H9 (cell line): ENCODE measurements around the gene RITA1. TPM values are rescaled to one million over a fixed set of nuclear protein-coding genes. Genes with fewer than 3 reads are reported as not detected.

Experiments used
- DNase-seq: peaks from one replicate; pipeline ENCODE4 v3.0.0-alpha.2; 2017
- H2AFZ ChIP-seq: one replicate; pipeline ENCODE4 v1.6.1; 2013; ENCODE audit warnings: mild to moderate bottlenecking, low read length, control low read depth, moderate library complexity
- H2AK5ac ChIP-seq: 2 replicates; pipeline ENCODE4 v1.6.1; 2013; ENCODE audit warnings: low read length, control low read depth, mixed read lengths; ENCODE audit not compliant: insufficient read length
- H2BK120ac ChIP-seq: one replicate; pipeline ENCODE4 v1.6.1; 2013; ENCODE audit warnings: low read depth, mild to moderate bottlenecking, low read length, control low read depth, inconsistent platforms; ENCODE audit not compliant: poor library complexity, severe bottlenecking
- H2BK12ac ChIP-seq: 2 replicates; pipeline ENCODE4 v1.6.1; 2013; ENCODE audit warnings: low read length, control low read depth, mixed read lengths, low read depth; ENCODE audit not compliant: insufficient read length
- H2BK15ac ChIP-seq: 2 replicates; pipeline ENCODE4 v1.6.1; 2013; ENCODE audit warnings: low read depth, low read length, control low read depth
- H2BK20ac ChIP-seq: one replicate; pipeline ENCODE4 v1.6.1; 2013; ENCODE audit warnings: low read depth, mild to moderate bottlenecking, low read length, control low read depth, inconsistent platforms; ENCODE audit not compliant: poor library complexity, severe bottlenecking
- H2BK5ac ChIP-seq: 2 replicates; pipeline ENCODE4 v1.6.1; 2013; ENCODE audit warnings: low read length, control low read depth, mixed read lengths; ENCODE audit not compliant: insufficient read length
- H3K14ac ChIP-seq: 2 replicates; pipeline ENCODE4 v1.6.1; 2013; ENCODE audit warnings: low read length, control low read depth; ENCODE audit not compliant: insufficient read depth
- H3K18ac ChIP-seq: 2 replicates; pipeline ENCODE4 v1.6.1; 2013; ENCODE audit warnings: low read depth, mild to moderate bottlenecking, mixed read lengths, low read length, control low read depth; ENCODE audit not compliant: insufficient read length
- H3K23ac ChIP-seq: 2 replicates; pipeline ENCODE4 v1.6.1; 2013; ENCODE audit warnings: low read length, control low read depth, mixed read lengths, low read depth; ENCODE audit not compliant: insufficient read length
- H3K23me2 ChIP-seq: 2 replicates; pipeline ENCODE4 v1.6.1; 2013; ENCODE audit warnings: low read depth, mild to moderate bottlenecking, mixed read lengths, low read length, control low read depth; ENCODE audit not compliant: insufficient read length, poor library complexity, severe bottlenecking
- H3K27ac ChIP-seq: 2 replicates; pipeline ENCODE4 v1.5.1; 2013; ENCODE audit warnings: low read length, control low read depth, mixed read lengths, low read depth; ENCODE audit not compliant: insufficient read length
- H3K27me3 ChIP-seq: 2 replicates; pipeline ENCODE4 v1.6.1; 2013; ENCODE audit warnings: low read length, control low read depth, inconsistent platforms; ENCODE audit not compliant: insufficient read depth
- H3K4ac ChIP-seq: 2 replicates; pipeline ENCODE4 v1.6.1; 2013; ENCODE audit warnings: low read depth, mild to moderate bottlenecking, control low read depth, inconsistent platforms, low read length, moderate library complexity
- H3K4me1 ChIP-seq: 2 replicates; pipeline ENCODE4 v1.6.1; 2013; ENCODE audit warnings: low read length, control low read depth, inconsistent platforms; ENCODE audit not compliant: insufficient read depth
- H3K4me2 ChIP-seq: 2 replicates; pipeline ENCODE4 v1.6.1; 2013; ENCODE audit warnings: low read length, control low read depth, mixed read lengths; ENCODE audit not compliant: insufficient read length, insufficient read depth
- H3K56ac ChIP-seq: 2 replicates; pipeline ENCODE4 v1.6.1; 2013; ENCODE audit warnings: low read depth, mild to moderate bottlenecking, mixed read lengths, low read length, control low read depth; ENCODE audit not compliant: insufficient read length
- H3K79me1 ChIP-seq: 2 replicates; pipeline ENCODE4 v1.6.1; 2013; ENCODE audit warnings: low read depth, mild to moderate bottlenecking, moderate library complexity, low read length, control low read depth, inconsistent platforms; ENCODE audit not compliant: insufficient read depth, poor library complexity, severe bottlenecking
- H3K79me2 ChIP-seq: 2 replicates; pipeline ENCODE4 v1.6.1; 2013; ENCODE audit warnings: low read length, control low read depth, inconsistent platforms; ENCODE audit not compliant: insufficient read depth
- H3K9ac ChIP-seq: 2 replicates; pipeline ENCODE4 v1.6.1; 2013; ENCODE audit warnings: low read length, control low read depth, mixed read lengths; ENCODE audit not compliant: insufficient read length; ENCODE audit errors: extremely low read depth
- H3K9me3 ChIP-seq: one replicate; pipeline ENCODE4 v1.6.1; 2013; ENCODE audit warnings: low read depth, low read length, inconsistent platforms; ENCODE audit not compliant: control insufficient read depth
- H3T11ph ChIP-seq: one replicate; pipeline ENCODE4 v1.6.1; 2013; ENCODE audit warnings: mild to moderate bottlenecking, low read length, control low read depth, inconsistent platforms
- H4K20me1 ChIP-seq: one replicate; pipeline ENCODE4 v1.6.1; 2013; ENCODE audit not compliant: control insufficient read depth, insufficient read length, insufficient read depth
- H4K5ac ChIP-seq: 2 replicates; pipeline ENCODE4 v1.6.1; 2013; ENCODE audit warnings: low read depth, mild to moderate bottlenecking, mixed read lengths, low read length, control low read depth; ENCODE audit not compliant: insufficient read length
- H4K8ac ChIP-seq: replicated peaks from 2 replicates; pipeline ENCODE4 v1.6.1; 2013; ENCODE audit warnings: low read length, control low read depth, mixed read lengths, low read depth; ENCODE audit not compliant: insufficient read length
- H4K91ac ChIP-seq: 2 replicates; pipeline ENCODE4 v1.6.1; 2013; ENCODE audit warnings: low read depth, mild to moderate bottlenecking, moderate library complexity, mixed read lengths, low read length, control low read depth; ENCODE audit not compliant: insufficient read length
- H3K27ac Mint-ChIP-seq, 3 experiments: 2 replicates in 2 of 3; 3 replicates in 1 of 3; pipeline ENCODE4 v1.8.0; 2020 to 2021; ENCODE audit warnings: mixed read lengths in 3 of 3, mild to moderate bottlenecking in 1 of 3, moderate library complexity in 1 of 3
- H3K27me3 Mint-ChIP-seq: 2 replicates; pipeline ENCODE4 v1.8.0; 2021; ENCODE audit warnings: low read depth, mild to moderate bottlenecking, moderate library complexity, mixed read lengths
- H3K36me3 Mint-ChIP-seq, 3 experiments: 2 replicates in 2 of 3; 3 replicates in 1 of 3; pipeline ENCODE4 v1.8.0; 2020 to 2021; ENCODE audit warnings: low read depth in 3 of 3, mixed read lengths in 3 of 3; ENCODE audit not compliant: insufficient read depth in 1 of 3
- H3K4me1 Mint-ChIP-seq, 2 experiments: 2 replicates each; pipeline ENCODE4 v1.8.0; 2020; ENCODE audit warnings: mixed read lengths in 2 of 2
- H3K4me3 Mint-ChIP-seq, 2 experiments: 2 replicates in 1 of 2; 3 replicates in 1 of 2; pipeline ENCODE4 v1.8.0; 2020 to 2021; ENCODE audit warnings: mild to moderate bottlenecking in 2 of 2, mixed read lengths in 2 of 2, moderate library complexity in 1 of 2
- H3K9me3 Mint-ChIP-seq, 2 experiments: 2 replicates in 1 of 2; 3 replicates in 1 of 2; pipeline ENCODE4 v1.8.0; 2020; ENCODE audit warnings: mild to moderate bottlenecking in 2 of 2, mixed read lengths in 2 of 2, moderate library complexity in 1 of 2
- CTCF ChIP-seq: fragments of 200-600 bp; sonication (generic); conservative IDR thresholded peaks from 3 replicates; pipeline ENCODE4 v1.8.0; 2021; ENCODE audit warnings: antibody characterized with exemption, mild to moderate bottlenecking
- WGBS: extraction: QIAGEN DNeasy Blood & Tissue Kit; methylation state at CpG from one replicate; pipeline ENCODE4 v1.1.7; 2013; ENCODE audit warnings: missing lambda C conversion rate, low lambda C conversion rate, mixed read lengths; ENCODE audit not compliant: insufficient read length; ENCODE audit errors: extremely low coverage; 5-methylcytosine and 5-hydroxymethylcytosine counted together
- long read RNA-seq: library from polyadenylated mRNA; unstranded; transcript quantifications from one replicate; pipeline ENCODE4 v2.0.0, GENCODE V29; 2020
- total RNA-seq: library from RNA; stranded (reverse); gene quantifications from 2 replicates; pipeline ENCODE4 v1.2.1, GENCODE V29; 2021

The RITA1 gene
- 26.0 and 26.1 TPM in 2 replicates for total RNA-seq
- long read RNA-seq, transcript RITA1-203 (3 exons, 1,898 nt), result minor isoform, 35 of 369 reads
- long read RNA-seq, transcript RITA1-202 (4 exons, 2,041 nt), result minor isoform, 15 of 369 reads
- long read RNA-seq, transcript RITA1-201 (4 exons, 2,053 nt), result major isoform, 285 of 369 reads
- long read RNA-seq, partial matches to known transcripts, result 15 of 369 reads
- long read RNA-seq, other reads (novel, unspliced or antisense), result 19 of 369 reads

GRCh38 chr12:113185180-113186032 lies at the start of gene RITA1, which contains the start of gene DDX54:
RITA1 (plus strand) TSS chr12:113185721; CDS start chr12:113186747, 1,026 bp downstream.
DDX54 (minus strand) TSS chr12:113185478; CDS start chr12:113185451, 27 bp downstream.
- Mint-ChIP-seq H3K9me3 (no peaks in the 10 kb centered on the region), H3K36me3 (peaks cover 29 to 44% (median 33%) of the 10 kb centered on the region in 3 experiments), H3K27me3 (no peaks in the 10 kb centered on the region), H3K4me3 (peak within 1 kb of the TSS; percentile 89 to 92), H3K4me1 (peaks cover 8 to 12% of the 10 kb centered on the region in 2 experiments), H3K27ac (peak within 1 kb of the TSS in 2 of 3 experiments; percentile 74 to 77; a peak in 4 of 7 replicates)
- no CpG with 5 or more reads among the region's 89 CpGs for WGBS
- Histone ChIP-seq H3K9ac (peak within 1 kb of the TSS; percentile 77), H3T11ph (no peak within 1 kb of the TSS), H2BK20ac (no peak within 1 kb of the TSS), H4K5ac (no peak within 1 kb of the TSS), H3K18ac (peak within 1 kb of the TSS; percentile 89), H3K4me2 (peak within 1 kb of the TSS; percentile 94), H2AFZ (no peak within 1 kb of the TSS), H3K27me3 (no peaks in the 10 kb centered on the region), H4K20me1 (no peaks in the 10 kb centered on the region), H3K27ac (no peak within 1 kb of the TSS), H3K9me3 (no peaks in the 10 kb centered on the region), H2BK15ac (no peak within 1 kb of the TSS), H2BK5ac (no peak within 1 kb of the TSS), H2BK120ac (no peak within 1 kb of the TSS), H4K8ac (no peak within 1 kb of the TSS), H3K79me1 (peaks cover 17% of the 10 kb centered on the region), H3K4ac (no peak within 1 kb of the TSS), H3K23me2 (peaks cover 8% of the 10 kb centered on the region), H2BK12ac (no peak within 1 kb of the TSS), H3K14ac (peak within 1 kb of the TSS; percentile 93), H3K56ac (no peak within 1 kb of the TSS), H3K4me1 (no peaks in the 10 kb centered on the region), H3K23ac (no peak within 1 kb of the TSS), H4K91ac (no peak within 1 kb of the TSS), H2AK5ac (no peak within 1 kb of the TSS), H3K79me2 (peaks cover 16% of the 10 kb centered on the region; the same call in 1 of the 2 replicates)
- peak; percentile 95 for DNase-seq
- TF ChIP-seq CTCF, result no peak
